ENCODE measurements around the gene TMED4.
"Not testable (repeated sequence)": the region's sequence is repeated elsewhere in the genome, so short reads cannot be mapped to it uniquely, and the experiment has no call there.

TMED4 gene

GRCh38 chr7:44568771-44569560 lies 13.1 kb downstream of the TMED4 start:
- no peak for FAIRE-seq

- no peak for FAIRE-seq
Observed at GRCh38 chr7:44567884-44568283, 14.1 kb downstream of the TMED4 start.

- no peak for FAIRE-seq
Observed at GRCh38 chr7:44566680-44567079, 15.4 kb downstream of the TMED4 start.

GRCh38 chr7:44565795-44566559 lies 16.1 kb downstream of the TMED4 start:
- no peak for FAIRE-seq

- FAIRE-seq = no peak
Observed at GRCh38 chr7:44565097-44565794, 16.8 kb downstream of the TMED4 start.

- FAIRE-seq = no peak
Observed at GRCh38 chr7:44564606-44565005, 17.4 kb downstream of the TMED4 start.

GRCh38 chr7:44563171-44563679 lies 18.8 kb downstream of the TMED4 start:
- FAIRE-seq = no peak

- FAIRE-seq = not testable (repeated sequence)
Observed at GRCh38 chr7:44562622-44562962, 19.4 kb downstream of the TMED4 start.

- FAIRE-seq = no peak
Observed at GRCh38 chr7:44561962-44562621, 19.9 kb downstream of the TMED4 start.

GRCh38 chr7:44561481-44561880 lies 20.6 kb downstream of the TMED4 start:
- no peak for FAIRE-seq

- FAIRE-seq = no peak
Observed at GRCh38 chr7:44559485-44559884, 22.5 kb downstream of the TMED4 start.

GRCh38 chr7:44557485-44557884 lies 24.5 kb downstream of the TMED4 start:
- FAIRE-seq = no peak

- no peak for FAIRE-seq
Observed at GRCh38 chr7:44555350-44555749, 26.7 kb downstream of the TMED4 start.

- not testable (repeated sequence) for FAIRE-seq
Observed at GRCh38 chr7:44552473-44553005, 29.5 kb downstream of the TMED4 start.

- no peak for FAIRE-seq
Observed at GRCh38 chr7:44549457-44549856, 32.6 kb downstream of the TMED4 start.

- no peak for FAIRE-seq
Observed at GRCh38 chr7:44548893-44549292, 33.1 kb downstream of the TMED4 start.

GRCh38 chr7:44547536-44548231 lies 34.3 kb downstream of the TMED4 start:
- FAIRE-seq = no peak

GRCh38 chr7:44541876-44542610 lies 40.0 kb downstream of the TMED4 start:
- no peak for FAIRE-seq

- FAIRE-seq = no peak
Observed at GRCh38 chr7:44541028-44541869, 40.8 kb downstream of the TMED4 start, which contains the start of gene NPC1L1. NPC1L1 (minus strand) TSS chr7:44541330; CDS start chr7:44541259, 71 bp downstream.

GRCh38 chr7:44540592-44541027 lies 41.4 kb downstream of the TMED4 start:
- FAIRE-seq = no peak

Measured in TTC549 (cell line).